GM21737 (cell line): ENCODE data around the gene ADM5.
"Not testable (repeated sequence)": the region's sequence is repeated elsewhere in the genome, so short reads cannot be mapped to it uniquely, and the experiment has no call there.

Experiments used
- ATAC-seq: cut with Tn5 transposase; IDR thresholded peaks from one replicate; pipeline ENCODE4 v1.9.1; 2021; ENCODE audit warnings: mild to moderate bottlenecking, moderate library complexity; ENCODE audit not compliant: unreplicated experiment

The ADM5 gene

GRCh38 chr19:49699364-49699763, 10.0 kb downstream of the ADM5 start:
- ATAC-seq: no peak

GRCh38 chr19:49700563-49700962, 11.2 kb downstream of the ADM5 start:
- no peak for ATAC-seq

GRCh38 chr19:49701271-49701786, 11.9 kb downstream of the ADM5 start:
- ATAC-seq: no peak

- no peak for ATAC-seq
Measured at GRCh38 chr19:49704888-49705642, 15.7 kb downstream of the ADM5 start.

GRCh38 chr19:49705919-49706318, 16.5 kb downstream of the ADM5 start:
- no peak for ATAC-seq

GRCh38 chr19:49710372-49710951, 21.1 kb downstream of the ADM5 start:
- ATAC-seq: no peak

- ATAC-seq: no peak
Measured at GRCh38 chr19:49712397-49712859, 23.0 kb downstream of the ADM5 start.

GRCh38 chr19:49713236-49713845, 23.9 kb downstream of the ADM5 start:
- no peak for ATAC-seq

GRCh38 chr19:49716154-49716553, 26.8 kb downstream of the ADM5 start:
- no peak for ATAC-seq

GRCh38 chr19:49718511-49718910, 29.1 kb downstream of the ADM5 start:
- no peak for ATAC-seq

- ATAC-seq: no peak
Measured at GRCh38 chr19:49718991-49719390, 29.6 kb downstream of the ADM5 start.

GRCh38 chr19:49719420-49719819, 30.0 kb downstream of the ADM5 start:
- ATAC-seq: not testable (repeated sequence)

- no peak for ATAC-seq
Measured at GRCh38 chr19:49727217-49728030, 38.0 kb downstream of the ADM5 start.

- ATAC-seq: no peak
Measured at GRCh38 chr19:49730166-49730565, 40.8 kb downstream of the ADM5 start.

- no peak for ATAC-seq
Measured at GRCh38 chr19:49738268-49738667, 48.9 kb downstream of the ADM5 start.

GRCh38 chr19:49739098-49739497, 49.7 kb downstream of the ADM5 start:
- ATAC-seq: no peak

GRCh38 chr19:49739933-49740332, 50.5 kb downstream of the ADM5 start:
- ATAC-seq: no peak
